ENCODE data around the gene KIAA0319L.
A peak's percentile ranks its signal among the peaks of the same experiment; 100 is the strongest.

The KIAA0319L gene

GRCh38 chr1:35537806-35538205, 19.4 kb downstream of the KIAA0319L start:
- no peak for DNase-seq (ENCODE audit: low read depth, low spot score)

GRCh38 chr1:35536556-35537162, 20.5 kb downstream of the KIAA0319L start:
- no peak for DNase-seq (ENCODE audit: low read depth, low spot score)

- no peak for DNase-seq (ENCODE audit: low read depth, low spot score)
Observed at GRCh38 chr1:35535243-35535642, 22.0 kb downstream of the KIAA0319L start.

- no peak for DNase-seq (ENCODE audit: low read depth, low spot score)
Observed at GRCh38 chr1:35533586-35533985, 23.6 kb downstream of the KIAA0319L start.

GRCh38 chr1:35532497-35533223, 24.5 kb downstream of the KIAA0319L start:
- DNase-seq (ENCODE audit: low read depth, low spot score): no peak

- DNase-seq (ENCODE audit: low read depth, low spot score): no peak
Observed at GRCh38 chr1:35531368-35531767, 25.8 kb downstream of the KIAA0319L start.

GRCh38 chr1:35530946-35531345, 26.3 kb downstream of the KIAA0319L start:
- no peak for DNase-seq (ENCODE audit: low read depth, low spot score)

- DNase-seq (ENCODE audit: low read depth, low spot score): no peak
Observed at GRCh38 chr1:35530168-35530567, 27.0 kb downstream of the KIAA0319L start.

GRCh38 chr1:35524106-35524505, 33.1 kb downstream of the KIAA0319L start:
- DNase-seq (ENCODE audit: low read depth, low spot score): no peak

- DNase-seq (ENCODE audit: low read depth, low spot score): no peak
Observed at GRCh38 chr1:35519432-35519831, 37.8 kb downstream of the KIAA0319L start.

GRCh38 chr1:35518183-35518582, 39.0 kb downstream of the KIAA0319L start:
- no peak for DNase-seq (ENCODE audit: low read depth, low spot score)

GRCh38 chr1:35511305-35511704, 45.9 kb downstream of the KIAA0319L start:
- no peak for DNase-seq (ENCODE audit: low read depth, low spot score)

- no peak for DNase-seq (ENCODE audit: low read depth, low spot score)
Observed at GRCh38 chr1:35509558-35509957, 47.6 kb downstream of the KIAA0319L start.

- DNase-seq (ENCODE audit: low read depth, low spot score): no peak
Observed at GRCh38 chr1:35507947-35508346, 49.3 kb downstream of the KIAA0319L start.

GRCh38 chr1:35506960-35507912, 50.0 kb downstream of the KIAA0319L start:
- no peak for DNase-seq (ENCODE audit: low read depth, low spot score)

- DNase-seq (ENCODE audit: low read depth, low spot score): peak; percentile 52
Observed at GRCh38 chr1:35505911-35506798, 51.0 kb downstream of the KIAA0319L start.

- no peak for DNase-seq (ENCODE audit: low read depth, low spot score)
Observed at GRCh38 chr1:35502242-35502641, 55.0 kb downstream of the KIAA0319L start.

GRCh38 chr1:35500439-35500838, 56.8 kb downstream of the KIAA0319L start:
- DNase-seq (ENCODE audit: low read depth, low spot score): no peak

- no peak for DNase-seq (ENCODE audit: low read depth, low spot score)
Observed at GRCh38 chr1:35499652-35500176, 57.5 kb downstream of the KIAA0319L start.

GRCh38 chr1:35499231-35499630, 58.0 kb downstream of the KIAA0319L start:
- DNase-seq (ENCODE audit: low read depth, low spot score): no peak

GRCh38 chr1:35497571-35497970, 59.6 kb downstream of the KIAA0319L start:
- DNase-seq (ENCODE audit: low read depth, low spot score): no peak

Measured in smooth muscle cell of the brain vasculature (primary cell).